HEK293 (cell line): ENCODE data around the gene DYNLT2.

Source experiments
- CTCF ChIP-seq: fragments of 450-650 bp; formaldehyde crosslinking; IDR thresholded peaks from 2 replicates; pipeline ENCODE4 v1.5.1; 2016; ENCODE audit warnings: missing biosample characterization, missing genetic modification characterization
- HIC1 ChIP-seq: fragments of 450-650 bp; formaldehyde crosslinking; IDR thresholded peaks from 2 replicates; pipeline ENCODE4 v1.5.1; 2016; ENCODE audit warnings: missing biosample characterization, missing genetic modification characterization
- HOXC10 ChIP-seq: sonication (generic); formaldehyde crosslinking; IDR thresholded peaks from 2 replicates; pipeline ENCODE4 v1.8.1; 2023; ENCODE audit warnings: mild to moderate bottlenecking, missing genetic modification reagents
- KLF10 ChIP-seq: fragments of 450-650 bp; IDR thresholded peaks from 2 replicates; pipeline ENCODE4 v1.5.1; 2018; ENCODE audit warnings: missing biosample characterization, mild to moderate bottlenecking, missing genetic modification characterization
- KLF16 ChIP-seq: fragments of 450-650 bp; formaldehyde crosslinking; IDR thresholded peaks from 2 replicates; pipeline ENCODE4 v1.5.1; 2017; ENCODE audit warnings: missing biosample characterization, missing genetic modification characterization
- PATZ1 ChIP-seq: fragments of 450-650 bp; formaldehyde crosslinking; IDR thresholded peaks from 2 replicates; pipeline ENCODE4 v1.5.1; 2016; ENCODE audit warnings: missing biosample characterization, missing genetic modification characterization
- SCRT1 ChIP-seq: fragments of 450-650 bp; formaldehyde crosslinking; IDR thresholded peaks from 2 replicates; pipeline ENCODE4 v1.5.1; 2016; ENCODE audit warnings: missing biosample characterization, missing genetic modification characterization, borderline replicate concordance
- SP3 ChIP-seq: fragments of 450-650 bp; formaldehyde crosslinking; IDR thresholded peaks from 2 replicates; pipeline ENCODE4 v1.5.1; 2016; ENCODE audit warnings: missing biosample characterization, missing genetic modification characterization
- ZBTB8A ChIP-seq: fragments of 450-650 bp; formaldehyde crosslinking; IDR thresholded peaks from 2 replicates; pipeline ENCODE4 v1.5.1; 2016; ENCODE audit warnings: missing biosample characterization, missing genetic modification characterization
- ZFP37 ChIP-seq: fragments of 450-650 bp; formaldehyde crosslinking; IDR thresholded peaks from 2 replicates; pipeline ENCODE4 v1.5.1; 2016; ENCODE audit warnings: missing biosample characterization, missing genetic modification characterization
- ZFP69B ChIP-seq: fragments of 450-650 bp; formaldehyde crosslinking; IDR thresholded peaks from 2 replicates; pipeline ENCODE4 v1.5.1; 2016; ENCODE audit warnings: missing biosample characterization, missing genetic modification characterization
- ZIC2 ChIP-seq: fragments of 450-650 bp; formaldehyde crosslinking; IDR thresholded peaks from 2 replicates; pipeline ENCODE4 v1.5.1; 2016; ENCODE audit warnings: missing biosample characterization, missing genetic modification characterization
- ZNF175 ChIP-seq: fragments of 450-650 bp; formaldehyde crosslinking; IDR thresholded peaks from 2 replicates; pipeline ENCODE4 v1.5.1; 2016; ENCODE audit warnings: missing biosample characterization, missing genetic modification characterization
- ZNF324 ChIP-seq: fragments of 450-650 bp; formaldehyde crosslinking; IDR thresholded peaks from 2 replicates; pipeline ENCODE4 v1.5.1; 2016; ENCODE audit warnings: missing biosample characterization, missing genetic modification characterization
- ZNF335 ChIP-seq: fragments of 450-650 bp; formaldehyde crosslinking; conservative IDR thresholded peaks from 2 replicates; pipeline ENCODE4 v1.5.1; 2016; ENCODE audit warnings: missing biosample characterization, missing genetic modification characterization
- ZNF433 ChIP-seq: fragments of 450-650 bp; formaldehyde crosslinking; IDR thresholded peaks from 2 replicates; pipeline ENCODE4 v1.5.1; 2016; ENCODE audit warnings: missing biosample characterization, missing genetic modification characterization, low read depth
- ZNF449 ChIP-seq: fragments of 450-650 bp; formaldehyde crosslinking; IDR thresholded peaks from 2 replicates; pipeline ENCODE4 v1.5.1; 2017; ENCODE audit warnings: missing biosample characterization, mild to moderate bottlenecking, missing genetic modification characterization, moderate library complexity
- ZNF518A ChIP-seq: fragments of 450-650 bp; formaldehyde crosslinking; conservative IDR thresholded peaks from 2 replicates; pipeline ENCODE4 v1.5.1; 2016; ENCODE audit warnings: low read depth, missing biosample characterization, missing genetic modification characterization
- ZNF530 ChIP-seq: fragments of 450-650 bp; formaldehyde crosslinking; IDR thresholded peaks from 2 replicates; pipeline ENCODE4 v1.5.1; 2016; ENCODE audit warnings: low read depth, missing biosample characterization, missing genetic modification characterization
- ZNF548 ChIP-seq: fragments of 450-650 bp; formaldehyde crosslinking; IDR thresholded peaks from 2 replicates; pipeline ENCODE4 v1.5.1; 2016; ENCODE audit warnings: missing biosample characterization, missing genetic modification characterization
- ZNF610 ChIP-seq: fragments of 450-650 bp; formaldehyde crosslinking; IDR thresholded peaks from 2 replicates; pipeline ENCODE4 v1.5.1; 2016; ENCODE audit warnings: missing biosample characterization, missing genetic modification characterization, borderline replicate concordance
- ZNF677 ChIP-seq: fragments of 450-650 bp; IDR thresholded peaks from 2 replicates; pipeline ENCODE4 v1.5.0; 2018; ENCODE audit warnings: missing biosample characterization, mild to moderate bottlenecking, missing genetic modification characterization, moderate library complexity
- ZNF76 ChIP-seq: fragments of 450-650 bp; formaldehyde crosslinking; IDR thresholded peaks from 2 replicates; pipeline ENCODE4; 2016; ENCODE audit warnings: low read depth, missing biosample characterization, missing genetic modification characterization, borderline replicate concordance
- ZNF785 ChIP-seq: fragments of 450-650 bp; formaldehyde crosslinking; IDR thresholded peaks from 2 replicates; pipeline ENCODE4 v1.5.1; 2016; ENCODE audit warnings: missing biosample characterization, missing genetic modification characterization
- ZNF843 ChIP-seq: fragments of 450-650 bp; formaldehyde crosslinking; IDR thresholded peaks from 2 replicates; pipeline ENCODE4 v1.5.1; 2016; ENCODE audit warnings: missing biosample characterization, missing genetic modification characterization
- ZSCAN30 ChIP-seq: fragments of 450-650 bp; IDR thresholded peaks from 2 replicates; pipeline ENCODE4 v1.5.1; 2018; ENCODE audit warnings: missing biosample characterization, mild to moderate bottlenecking, missing genetic modification characterization, moderate library complexity

The DYNLT2 gene

GRCh38 chr6:169751242-169752073 lies at the start of gene DYNLT2, which contains the start of gene ERMARD (continued):
- TF ChIP-seq HIC1 (tag by site-specific recombination) (peak; percentile 97), CTCF (tag by site-specific recombination) (peak; percentile 65), ZNF324 (tag by site-specific recombination) (peak; percentile 41; the same call in 1 of the 2 replicates), ZNF449 (peak; percentile 18; the same call in 1 of the 2 replicates), KLF10 (tag by site-specific recombination) (peak; percentile 80; the same call in 1 of the 2 replicates), ZNF677 (0 out of 2 replicates have a peak, but pooled peaks have one; percentile 26), KLF16 (tag by site-specific recombination) (peak; percentile 74; the same call in 1 of the 2 replicates), ZBTB8A (peak; percentile 100), ZFP69B (peak; percentile 95), ZNF843 (tag by site-specific recombination) (peak; percentile 63; the same call in 1 of the 2 replicates), ZNF530 (tag by site-specific recombination) (no peak), ZNF518A (peak; percentile 69), ZFP37 (tag by site-specific recombination) (peak; percentile 89), PATZ1 (tag by site-specific recombination) (peak; percentile 51), HOXC10 (CRISPR knock-in tag) (no peak), ZNF175 (tag by site-specific recombination) (no peak), ZIC2 (tag by site-specific recombination) (peak; percentile 90), ZNF433 (tag by site-specific recombination) (no peak), SCRT1 (tag by site-specific recombination) (no peak), ZSCAN30 (tag by site-specific recombination) (0 out of 2 replicates have a peak, but pooled peaks have one; percentile 38), ZNF610 (tag by site-specific recombination) (0 out of 2 replicates have a peak, but pooled peaks have one; percentile 19), ZNF335 (tag by site-specific recombination) (peak; percentile 56), SP3 (tag by site-specific recombination) (peak; percentile 80), ZNF548 (tag by site-specific recombination) (no peak), ZNF785 (tag by site-specific recombination) (no peak), ZNF76 (tag by site-specific recombination) (peak; percentile 52; the same call in 1 of the 2 replicates)
